GM12874 (cell line): ENCODE measurements around the gene PDE10A.

ENCODE experiments used
- TF ChIP-seq, protein P1 (sequence below): IDR thresholded peaks from 2 replicates; pipeline ENCODE4 v1.5.1; 2011; ENCODE audit warnings: low read depth, mild to moderate bottlenecking, control low read depth, low read length, moderate library complexity; ENCODE audit not compliant: insufficient read depth

The PDE10A gene

DNA sequence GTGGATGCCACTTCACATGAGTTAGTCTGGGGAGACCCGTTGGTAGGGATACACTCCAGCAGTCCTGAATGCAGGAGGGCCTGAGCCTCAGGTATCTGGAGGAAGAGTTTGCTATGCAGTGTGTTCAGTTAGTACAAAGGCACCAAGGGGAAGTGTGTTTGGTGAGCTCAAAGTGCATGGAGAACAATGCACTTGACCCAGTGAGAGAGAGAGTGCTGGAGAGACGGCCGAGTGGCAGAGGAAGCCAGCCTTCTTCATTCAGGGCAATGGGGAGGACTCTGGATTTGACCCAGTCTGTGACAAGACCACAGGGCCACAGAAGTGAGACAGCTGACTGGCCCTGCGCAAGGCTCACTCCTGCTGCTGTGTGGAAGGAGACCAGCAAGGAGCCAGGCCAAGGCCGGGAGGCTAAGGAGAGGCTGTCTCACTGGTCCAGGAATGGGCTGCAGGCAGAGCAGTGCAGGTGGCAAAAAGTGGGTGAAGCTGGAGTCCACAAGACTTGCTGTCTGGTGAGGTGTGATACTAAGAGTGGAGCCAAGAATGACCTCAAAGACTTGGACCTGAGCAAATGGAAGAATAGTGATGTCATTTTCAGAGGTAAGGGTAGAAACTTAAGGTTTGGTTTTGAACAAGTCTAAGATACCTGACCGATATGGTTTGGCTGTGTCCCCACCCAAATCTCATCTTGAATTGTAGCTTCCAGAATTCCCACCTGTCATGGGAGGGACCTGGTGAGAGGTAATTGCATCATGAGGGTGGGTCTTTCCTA lies 38.0 kb downstream of the PDE10A start:
- TF ChIP-seq, protein P1, sequence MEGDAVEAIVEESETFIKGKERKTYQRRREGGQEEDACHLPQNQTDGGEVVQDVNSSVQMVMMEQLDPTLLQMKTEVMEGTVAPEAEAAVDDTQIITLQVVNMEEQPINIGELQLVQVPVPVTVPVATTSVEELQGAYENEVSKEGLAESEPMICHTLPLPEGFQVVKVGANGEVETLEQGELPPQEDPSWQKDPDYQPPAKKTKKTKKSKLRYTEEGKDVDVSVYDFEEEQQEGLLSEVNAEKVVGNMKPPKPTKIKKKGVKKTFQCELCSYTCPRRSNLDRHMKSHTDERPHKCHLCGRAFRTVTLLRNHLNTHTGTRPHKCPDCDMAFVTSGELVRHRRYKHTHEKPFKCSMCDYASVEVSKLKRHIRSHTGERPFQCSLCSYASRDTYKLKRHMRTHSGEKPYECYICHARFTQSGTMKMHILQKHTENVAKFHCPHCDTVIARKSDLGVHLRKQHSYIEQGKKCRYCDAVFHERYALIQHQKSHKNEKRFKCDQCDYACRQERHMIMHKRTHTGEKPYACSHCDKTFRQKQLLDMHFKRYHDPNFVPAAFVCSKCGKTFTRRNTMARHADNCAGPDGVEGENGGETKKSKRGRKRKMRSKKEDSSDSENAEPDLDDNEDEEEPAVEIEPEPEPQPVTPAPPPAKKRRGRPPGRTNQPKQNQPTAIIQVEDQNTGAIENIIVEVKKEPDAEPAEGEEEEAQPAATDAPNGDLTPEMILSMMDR: no peak

DNA sequence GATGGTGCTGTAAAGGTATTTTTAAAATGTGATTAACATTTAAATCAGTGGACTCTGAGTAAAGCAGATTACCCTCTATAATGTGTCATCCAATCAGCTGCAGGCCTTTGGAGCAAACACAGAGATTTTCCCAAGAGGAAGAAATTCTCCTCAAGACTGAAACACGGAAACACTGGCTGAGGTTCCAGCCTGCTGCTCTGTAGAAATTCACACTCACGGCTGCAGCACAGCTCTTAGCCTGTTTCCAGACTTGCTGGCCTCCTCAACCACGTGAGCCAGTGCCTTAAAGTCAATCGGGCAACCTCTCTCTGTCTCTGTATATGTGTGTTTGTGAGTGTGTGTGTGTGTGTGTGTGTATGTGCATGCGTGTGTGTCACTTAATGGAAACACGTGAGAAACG lies 41.1 kb downstream of the PDE10A start:
- TF ChIP-seq, protein P1: no peak

DNA sequence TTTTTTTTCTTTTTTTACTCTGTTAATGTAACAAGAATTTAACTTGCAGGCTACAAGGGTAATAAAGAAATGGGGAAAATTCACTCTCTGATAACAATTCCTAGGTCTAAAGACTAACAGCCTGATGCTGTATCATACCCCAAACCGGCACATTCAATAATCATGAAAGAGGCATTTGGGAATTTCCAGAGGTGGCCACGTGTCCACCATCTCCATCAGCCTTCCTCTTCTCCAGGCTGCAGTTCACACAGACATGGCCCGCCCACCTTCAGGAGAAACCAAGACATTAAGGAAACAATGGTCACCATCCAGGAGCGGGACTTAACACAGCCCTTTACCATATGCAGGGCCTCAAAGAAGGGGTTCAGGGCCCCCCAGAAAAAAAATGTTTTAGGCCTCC lies 44.8 kb downstream of the PDE10A start:
- TF ChIP-seq, protein P1: no peak

DNA sequence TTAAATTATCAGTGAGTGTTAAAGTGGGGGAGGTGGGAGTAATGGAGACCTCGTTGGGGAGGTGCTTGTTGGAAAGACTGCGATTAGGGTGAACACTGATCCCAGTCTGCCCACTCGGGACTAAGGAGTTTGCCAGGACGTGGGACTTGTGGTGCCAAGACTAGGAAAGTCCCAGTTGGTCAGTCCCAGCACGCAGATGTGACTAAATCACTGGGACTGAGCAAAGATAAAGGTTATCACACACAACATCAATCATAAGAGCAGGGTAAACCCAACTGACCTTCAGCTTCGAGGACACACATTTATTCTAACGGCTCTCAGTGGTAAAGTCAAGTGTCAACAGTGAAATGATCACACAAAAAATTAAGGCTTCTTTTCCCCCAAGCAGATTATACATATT lies 45.5 kb downstream of the PDE10A start:
- TF ChIP-seq, protein P1: no peak

DNA sequence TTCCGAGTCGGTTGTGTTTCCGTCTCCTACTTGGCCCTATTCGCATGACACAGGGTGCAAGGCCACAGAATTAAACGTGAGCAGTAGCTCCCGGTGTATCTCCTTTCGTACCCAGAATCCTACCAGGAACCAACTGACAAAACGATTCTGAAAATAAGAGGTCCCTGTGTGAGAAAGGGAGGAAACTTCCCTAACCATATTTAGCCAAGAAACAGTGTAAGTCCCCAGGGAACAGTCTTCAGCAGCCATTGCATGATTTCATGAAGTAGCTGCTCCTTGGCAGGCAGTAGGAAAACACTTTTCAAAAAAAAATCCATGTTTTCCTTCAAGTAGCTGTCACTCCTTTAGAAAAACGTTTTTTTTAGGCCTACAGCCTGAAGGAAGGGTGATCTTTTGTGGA lies 46.9 kb downstream of the PDE10A start:
- TF ChIP-seq, protein P1: no peak

DNA sequence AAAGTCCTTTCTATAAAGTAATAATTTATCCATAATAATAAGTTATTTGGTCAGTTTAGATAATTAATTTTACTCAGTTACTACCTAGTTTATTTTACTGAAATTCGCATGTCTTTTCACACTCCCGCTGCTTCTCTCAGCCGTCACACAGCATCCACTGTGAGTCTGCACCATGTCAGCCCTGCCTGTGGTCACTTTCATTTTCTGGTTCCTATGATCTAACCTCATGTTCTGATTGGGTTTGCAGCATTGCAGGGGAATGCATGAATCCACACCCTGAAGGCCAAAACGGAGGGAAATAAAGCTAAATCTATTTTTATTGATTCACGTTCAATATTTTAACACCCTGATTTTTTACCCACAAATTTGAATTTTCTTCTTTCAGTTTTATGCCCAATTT lies 47.4 kb downstream of the PDE10A start:
- TF ChIP-seq, protein P1: no peak

DNA sequence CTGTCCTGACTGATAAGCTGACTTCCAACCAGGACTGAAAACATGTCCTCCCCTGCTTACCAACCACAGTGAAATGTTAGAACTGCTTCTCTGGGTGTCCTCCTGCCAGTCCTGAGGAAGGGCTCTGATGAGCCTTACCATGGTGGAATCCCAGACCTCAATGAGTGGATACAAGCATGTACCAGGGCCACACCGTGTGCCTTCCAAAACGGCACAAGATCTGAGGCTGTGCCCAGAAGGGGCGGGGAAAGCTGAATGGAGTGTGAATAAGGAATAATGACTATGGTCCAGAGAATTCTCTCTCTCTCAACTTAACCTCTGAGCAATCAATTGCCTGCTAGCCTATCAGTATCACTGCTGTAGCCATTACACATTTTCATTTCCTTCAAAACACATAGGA lies 51.7 kb downstream of the PDE10A start:
- TF ChIP-seq, protein P1: no peak
